Hepatic stellate cell (primary cell): ENCODE results near the gene ORAI1.
"Not testable (repeated sequence)": the region's sequence is repeated elsewhere in the genome, so short reads cannot be mapped to it uniquely, and the experiment has no call there.

ENCODE experiments used
- DNase-seq: peaks from one replicate; pipeline ENCODE4 v3.0.0; 2011; ENCODE audit warnings: low spot score

Gene ORAI1

DNA sequence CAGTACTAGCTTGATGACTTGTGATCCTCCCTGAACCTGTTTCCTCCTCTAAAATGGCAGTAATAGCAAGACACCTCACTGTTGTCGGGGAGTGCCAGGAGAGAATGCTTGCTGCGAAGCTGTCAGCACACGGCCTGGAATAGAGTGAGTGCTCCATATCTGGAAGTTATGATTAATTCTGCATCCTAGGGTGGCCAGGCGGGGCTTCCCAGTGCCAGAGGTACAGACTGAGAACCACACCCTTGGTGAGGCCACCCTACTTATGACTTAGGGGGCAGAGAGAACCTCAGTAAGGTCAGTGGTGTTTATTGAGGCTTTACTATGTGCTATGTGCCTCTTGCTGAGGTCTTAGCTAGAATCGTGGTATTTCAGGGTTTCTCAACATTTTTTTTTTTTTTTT lies 23.0 kb downstream of the ORAI1 start:
- DNase-seq: no peak

DNA sequence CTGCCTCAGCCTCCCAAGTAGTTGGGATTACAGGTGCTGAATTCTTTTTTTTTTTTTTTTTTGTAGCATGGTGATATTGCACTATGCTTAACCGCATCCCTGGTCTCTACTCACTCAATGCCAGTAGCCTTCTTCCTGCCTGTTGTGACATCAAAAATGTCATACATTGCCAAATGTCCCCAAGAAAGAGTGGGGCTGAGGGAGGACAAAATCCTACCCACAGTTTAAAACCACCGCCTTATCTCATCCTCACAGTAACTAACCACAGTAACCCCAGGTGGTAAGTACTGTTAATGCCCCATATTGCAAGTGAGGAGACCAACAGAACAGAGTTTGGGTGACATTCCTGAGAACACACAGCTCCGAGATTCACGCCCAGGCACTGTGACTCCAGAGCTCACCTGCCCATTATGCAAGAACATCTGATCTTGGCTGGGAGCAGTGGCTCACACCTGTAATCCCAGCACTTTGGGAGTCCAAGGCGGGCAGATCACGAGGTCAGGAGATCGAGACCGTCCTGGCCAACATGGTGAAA lies 23.6 kb downstream of the ORAI1 start:
- DNase-seq: no peak

DNA sequence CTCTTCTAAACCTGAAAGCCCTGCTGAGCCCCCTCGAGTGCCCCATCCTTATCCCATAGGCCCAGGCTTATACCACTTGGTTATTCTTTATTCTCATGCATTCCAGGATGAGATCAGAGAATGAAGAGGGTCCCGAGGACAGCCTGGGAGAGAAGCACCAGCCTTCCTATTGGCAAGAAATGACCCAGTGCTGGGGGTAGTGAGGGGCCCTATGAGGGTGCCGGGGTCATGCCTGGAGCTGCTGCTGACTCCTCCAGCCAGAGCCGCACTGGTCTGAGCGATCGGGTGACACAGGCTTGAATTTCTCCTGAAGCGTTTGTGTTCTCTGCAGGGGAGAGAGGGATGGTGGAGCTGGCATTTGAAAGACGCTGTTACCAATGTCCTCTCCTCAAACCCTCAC lies 25.0 kb downstream of the ORAI1 start:
- no peak for DNase-seq

DNA sequence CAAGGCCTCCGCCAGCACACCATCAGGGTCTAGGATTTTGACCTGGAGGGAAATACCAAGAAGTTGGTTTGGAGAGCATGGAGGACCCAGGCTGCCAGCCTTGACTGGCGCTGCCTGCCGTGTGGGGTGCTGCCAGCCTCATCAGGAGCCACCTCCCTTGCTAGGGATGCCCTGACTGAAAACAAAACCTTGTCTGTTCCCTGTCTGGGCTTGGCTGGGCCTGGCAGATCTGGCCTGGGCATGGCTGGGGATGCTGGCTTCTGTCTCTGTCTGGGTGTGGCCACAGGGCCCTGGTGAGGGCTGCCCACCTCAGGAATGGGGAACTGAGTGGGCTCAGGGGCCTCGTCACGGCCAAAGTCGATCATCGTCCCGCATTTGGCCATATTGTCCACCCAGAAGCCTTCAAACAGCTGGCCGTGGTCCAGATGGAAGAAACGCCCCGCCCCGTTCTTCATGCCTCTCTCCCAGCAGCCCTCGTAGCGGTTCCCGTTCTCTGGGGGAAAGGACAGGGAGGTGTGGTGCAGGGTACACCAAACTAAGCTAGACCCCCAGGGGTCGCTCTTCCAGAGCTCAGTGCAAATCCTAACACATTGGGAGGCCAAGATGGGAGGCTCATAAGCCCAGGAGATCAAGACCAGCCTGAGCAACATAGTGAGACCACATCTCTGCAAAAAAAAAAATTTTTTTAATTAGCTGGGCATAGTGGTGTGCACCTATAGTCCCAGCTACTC lies 26.6 kb downstream of the ORAI1 start:
- DNase-seq: no peak

DNA sequence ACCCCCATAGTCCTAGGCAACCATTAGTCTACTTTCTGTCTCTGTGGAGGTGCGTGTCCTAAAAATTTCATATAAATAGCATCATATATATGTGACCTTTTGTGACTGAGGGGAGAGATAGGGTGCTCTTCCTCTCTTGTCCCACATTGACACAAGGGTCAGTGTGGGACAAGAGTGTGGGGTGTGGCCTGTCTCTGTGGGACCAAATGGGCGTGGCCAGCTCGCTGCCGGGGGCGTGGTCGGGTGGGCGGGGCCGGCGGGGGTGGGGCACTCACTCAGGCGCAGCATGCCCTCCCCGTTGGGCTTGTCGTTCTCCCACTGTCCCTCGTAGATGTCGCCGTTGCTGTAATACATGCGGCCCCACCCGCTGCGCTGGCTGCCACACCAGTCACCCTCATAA lies 27.7 kb downstream of the ORAI1 start:
- no peak for DNase-seq

DNA sequence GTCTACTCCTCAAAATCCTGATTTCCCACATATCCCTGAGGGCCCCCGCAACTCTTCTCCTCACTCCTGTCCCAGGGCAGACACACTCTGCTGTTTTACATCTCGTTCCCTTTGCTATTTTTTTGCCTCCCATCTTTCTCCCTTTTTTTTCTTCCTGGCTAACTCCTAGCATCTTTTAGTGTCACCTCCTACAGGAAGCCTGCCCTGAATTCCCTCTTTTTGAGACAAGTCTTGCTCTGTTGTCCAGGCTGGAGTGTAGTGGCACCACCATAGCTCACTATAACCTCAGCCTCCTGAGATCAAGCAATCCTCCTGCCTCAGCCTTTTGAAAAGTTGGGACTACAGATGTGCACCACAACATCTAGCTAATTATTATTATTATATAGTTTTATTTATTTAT lies 29.8 kb downstream of the ORAI1 start:
- no peak for DNase-seq

DNA sequence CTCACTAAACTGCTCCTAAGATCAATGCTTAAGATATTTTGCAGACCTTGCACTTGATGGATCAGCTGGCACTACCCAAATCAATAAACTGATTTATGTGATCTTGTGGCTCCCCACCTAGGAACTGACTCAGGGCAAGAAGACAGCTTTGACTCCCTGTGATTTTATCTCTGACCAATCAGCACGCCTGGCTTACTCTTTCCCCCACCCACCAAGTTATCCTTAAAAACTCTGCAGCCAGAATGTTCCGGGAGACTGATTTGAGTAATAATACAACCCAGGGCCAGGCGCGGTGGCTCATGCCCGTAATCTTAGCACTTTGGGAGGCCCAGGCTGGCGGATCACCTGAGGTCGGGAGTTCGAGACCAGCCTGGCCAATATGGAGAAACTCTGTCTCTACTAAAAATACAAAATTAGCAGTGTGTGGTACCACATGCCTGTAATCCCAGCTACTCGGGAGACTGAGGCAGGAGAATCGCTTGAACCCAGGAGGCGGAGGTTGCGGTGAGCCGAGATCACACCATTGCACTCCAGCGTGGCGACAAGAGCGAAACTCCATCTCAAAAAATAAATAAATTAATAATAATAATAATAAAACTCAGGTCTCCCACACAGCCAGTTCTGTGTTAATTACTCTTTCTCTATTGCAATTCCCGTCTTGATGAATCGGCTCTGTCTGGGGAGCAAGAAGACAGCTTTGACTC lies 31.1 kb downstream of the ORAI1 start:
- DNase-seq: no peak

DNA sequence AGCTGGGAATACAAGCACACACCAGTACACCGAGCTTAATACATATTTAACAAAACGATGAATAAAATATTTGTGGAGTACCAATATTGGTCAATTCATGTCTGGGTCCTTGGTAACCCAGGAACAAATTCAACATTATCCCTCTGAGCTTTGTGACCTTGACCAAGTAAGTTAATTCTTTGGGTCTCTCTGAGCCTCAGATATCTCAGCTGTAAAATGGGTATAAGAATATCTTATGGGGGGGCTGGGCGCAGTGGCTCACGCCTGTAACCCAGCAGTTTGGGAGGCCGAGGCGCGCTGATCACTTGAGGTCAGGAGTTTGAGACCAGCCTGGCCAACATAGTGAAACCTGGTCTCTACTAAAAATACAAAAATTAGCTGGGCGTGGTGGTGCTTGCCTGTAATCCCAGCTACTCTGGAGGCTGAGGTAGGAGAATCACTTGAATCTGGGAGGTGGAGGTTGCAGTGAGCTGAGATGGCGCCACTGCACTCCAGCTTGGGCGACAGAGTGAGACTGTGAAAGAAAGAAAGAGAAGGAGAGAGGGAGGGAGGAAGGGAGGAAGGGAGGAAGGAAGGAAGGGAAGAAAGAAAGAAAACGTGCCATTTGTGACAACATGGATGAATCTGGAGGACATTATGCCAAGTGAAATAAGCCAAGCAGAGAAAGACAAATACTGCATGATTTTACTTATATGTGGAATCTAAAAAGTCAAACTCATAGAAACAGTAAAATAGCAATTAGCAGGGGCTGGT lies 35.2 kb downstream of the ORAI1 start:
- DNase-seq: not testable (repeated sequence)

DNA sequence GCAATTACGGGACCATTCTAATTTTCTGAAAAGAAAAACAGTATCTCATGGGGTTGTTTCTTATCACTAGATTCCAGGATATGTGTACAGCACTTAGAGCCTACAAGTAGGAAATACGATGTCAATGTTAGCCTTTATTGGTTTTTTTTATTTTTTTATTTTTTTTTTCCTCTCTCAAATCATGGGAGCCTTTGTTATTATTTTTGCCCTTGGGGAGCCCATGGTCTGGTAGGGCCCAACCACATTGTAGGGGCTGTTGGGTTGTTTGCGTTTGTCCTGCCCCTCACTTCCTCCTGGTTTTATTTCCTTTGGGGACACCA lies 37.2 kb downstream of the ORAI1 start:
- DNase-seq: no peak

DNA sequence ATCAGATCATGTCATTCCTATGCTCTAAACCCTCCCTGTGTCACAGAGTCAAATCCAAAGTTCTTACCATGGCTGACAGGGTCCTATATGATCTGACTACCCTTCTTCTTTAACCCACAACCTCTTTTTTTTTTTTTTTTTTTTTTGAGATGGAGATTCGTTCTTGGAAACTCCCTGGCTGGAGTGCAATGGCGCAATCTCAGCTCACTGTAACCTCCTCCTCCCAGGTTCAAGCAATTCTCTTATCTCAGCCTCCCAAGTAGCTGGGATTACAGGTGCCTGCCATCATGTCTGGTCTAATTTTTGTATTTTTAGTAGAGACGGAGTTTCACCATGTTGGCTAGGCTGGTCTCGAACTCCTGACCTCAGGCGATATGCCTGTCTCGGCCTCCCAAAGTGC lies 40.5 kb downstream of the ORAI1 start:
- not testable (repeated sequence) for DNase-seq

DNA sequence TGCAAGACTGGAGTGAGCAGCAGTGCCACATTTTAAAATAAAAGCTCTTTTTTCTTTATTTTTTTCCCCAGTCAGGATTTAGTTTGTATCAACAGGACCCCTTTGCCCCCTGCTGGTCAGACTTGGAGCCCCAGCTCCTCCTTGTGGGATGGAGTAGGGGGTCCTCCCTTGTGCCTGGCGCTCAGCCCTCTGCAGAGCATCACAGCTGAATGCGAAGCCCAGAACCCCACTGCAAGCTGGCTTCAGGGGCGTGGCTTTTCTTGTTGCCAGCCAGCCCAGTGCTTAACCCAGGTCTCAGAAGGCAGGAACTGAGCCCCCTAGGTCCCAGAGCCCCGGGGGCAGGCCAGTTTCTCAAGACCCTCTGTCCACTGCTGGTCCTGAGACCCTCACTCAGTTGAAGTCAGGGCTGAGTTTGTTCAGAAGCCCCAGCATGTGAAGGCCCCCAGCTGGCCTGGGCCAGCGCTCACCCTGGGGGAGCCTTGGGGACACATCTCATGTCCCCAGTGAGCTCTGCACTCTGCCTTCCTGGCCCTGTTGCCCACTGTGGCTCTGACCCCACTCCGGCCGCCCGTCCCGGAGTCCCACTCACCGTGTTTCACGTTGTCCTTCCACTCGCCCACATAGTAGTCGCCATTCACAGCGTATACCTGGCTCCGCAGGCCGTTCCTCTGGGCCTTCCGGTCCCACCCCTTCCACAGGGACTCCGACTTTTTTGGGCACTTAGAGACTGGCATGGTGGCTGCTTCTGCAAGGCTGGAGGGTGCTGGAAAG lies 42.6 kb downstream of the ORAI1 start:
- DNase-seq: peak; percentile 46

DNA sequence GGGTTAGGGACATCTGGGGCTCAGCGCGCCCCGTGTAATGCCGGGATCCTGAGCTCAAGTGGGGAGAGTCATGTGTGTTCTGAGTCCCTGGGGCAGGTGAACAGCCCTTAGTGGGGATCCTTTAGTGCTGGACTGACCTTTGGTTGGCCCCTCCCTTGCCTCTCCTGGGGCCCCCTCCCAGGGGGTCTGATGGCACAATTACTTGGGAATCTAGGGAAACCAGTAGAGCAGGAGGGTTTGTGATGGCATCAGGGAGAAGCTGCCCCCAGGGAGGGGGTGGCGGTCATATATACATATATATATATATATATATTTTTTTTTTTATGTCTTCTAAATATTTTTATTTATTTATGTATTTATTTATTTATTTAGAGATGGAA lies 43.2 kb downstream of the ORAI1 start, which contains the start of gene MORN3:
TSS of gene MORN3 (minus strand) at position 134 of the 380 bp plus-strand sequence. CDS start 171 bp downstream, outside the sequence.
- no peak for DNase-seq

DNA sequence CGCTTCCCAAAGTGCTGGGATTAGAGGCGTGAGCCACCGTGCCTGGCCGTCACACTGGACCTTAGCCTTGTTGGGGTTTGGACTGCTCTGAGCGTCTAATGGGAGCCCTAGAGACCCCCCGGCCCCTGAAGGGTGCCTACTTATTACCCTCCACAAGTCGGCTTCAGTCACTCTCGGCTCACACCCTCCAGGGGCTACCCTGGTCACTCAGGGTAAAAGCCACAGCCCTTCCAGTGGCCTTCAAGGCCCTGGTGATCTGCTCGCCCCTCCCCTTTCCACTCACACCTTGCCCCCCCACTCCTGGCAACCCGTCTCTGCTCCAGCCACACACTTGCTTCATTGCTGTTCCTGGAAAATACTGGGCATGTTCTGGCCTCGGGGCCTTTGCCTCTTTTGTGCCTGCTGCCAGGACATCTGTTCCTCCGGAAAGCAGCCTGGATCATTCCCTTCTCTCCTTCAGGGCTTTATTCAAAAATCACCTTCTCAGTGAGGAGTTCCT lies 46.7 kb downstream of the ORAI1 start:
- DNase-seq: no peak

DNA sequence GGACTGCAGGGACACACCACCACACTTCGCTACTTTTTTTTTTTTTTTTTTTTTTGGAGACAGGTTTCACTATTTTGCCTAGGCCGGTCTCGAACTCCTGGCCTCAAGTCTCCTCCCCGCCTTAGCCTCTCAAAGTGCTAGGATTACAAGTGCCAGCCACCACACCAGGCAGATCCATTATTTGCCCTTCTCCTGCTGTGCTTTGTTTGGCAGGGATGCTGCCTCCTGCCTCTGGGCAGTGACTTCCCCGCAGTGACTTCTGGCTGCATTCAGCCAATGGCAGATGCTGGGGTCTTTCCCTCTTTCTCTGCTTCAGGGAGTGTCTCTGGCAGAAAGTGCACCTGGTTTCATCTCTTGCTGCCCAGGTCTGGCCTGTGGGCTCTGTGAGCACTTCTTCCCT lies 49.9 kb downstream of the ORAI1 start:
- no peak for DNase-seq

DNA sequence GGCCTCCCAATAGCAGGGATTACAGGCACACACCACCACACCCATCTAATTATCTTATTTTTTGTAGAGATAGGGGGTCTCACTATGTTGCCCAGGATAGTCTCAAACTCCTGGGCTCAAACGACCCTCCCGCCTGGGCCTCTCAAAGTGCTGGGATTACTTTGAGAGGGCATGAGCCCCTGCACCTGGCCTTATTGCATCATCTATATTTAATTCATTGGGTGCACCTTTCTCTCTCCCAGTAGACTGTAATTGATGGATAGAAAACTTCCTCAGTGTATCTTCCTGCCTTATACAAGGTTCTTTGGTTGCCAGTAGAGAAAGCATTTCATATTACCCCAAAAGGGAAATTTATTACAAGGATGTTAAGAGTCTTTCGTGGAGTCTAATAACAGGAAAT lies 52.0 kb downstream of the ORAI1 start:
- DNase-seq: no peak

DNA sequence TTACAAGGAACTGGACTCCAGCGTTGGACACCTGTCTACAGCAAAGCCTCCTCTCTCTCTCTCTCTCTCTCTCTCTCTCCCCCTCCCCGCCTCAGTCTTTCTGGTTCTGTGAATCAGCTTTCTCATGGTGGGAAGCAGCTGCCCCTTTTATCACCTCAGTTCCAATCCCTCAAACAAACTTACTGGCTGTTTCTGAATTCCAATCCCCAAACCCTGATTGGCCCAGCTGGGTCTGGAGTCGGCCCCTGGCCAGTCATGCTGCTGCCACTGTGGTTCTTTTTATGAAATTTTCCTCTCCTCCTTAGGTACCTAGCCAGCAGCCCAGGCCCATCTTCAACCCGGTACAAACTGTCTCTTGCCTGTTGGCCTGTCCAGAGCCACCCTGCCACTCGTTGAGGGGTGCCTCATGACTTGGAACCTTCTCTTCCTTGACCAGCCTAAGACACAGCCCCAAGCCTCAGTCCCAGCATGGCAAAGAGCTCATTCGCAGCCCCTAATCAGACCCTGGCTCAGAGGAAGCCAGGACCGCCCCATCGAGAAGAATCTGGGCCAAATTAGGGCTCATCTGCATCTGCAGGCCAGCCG lies 52.5 kb downstream of the ORAI1 start:
- no peak for DNase-seq

DNA sequence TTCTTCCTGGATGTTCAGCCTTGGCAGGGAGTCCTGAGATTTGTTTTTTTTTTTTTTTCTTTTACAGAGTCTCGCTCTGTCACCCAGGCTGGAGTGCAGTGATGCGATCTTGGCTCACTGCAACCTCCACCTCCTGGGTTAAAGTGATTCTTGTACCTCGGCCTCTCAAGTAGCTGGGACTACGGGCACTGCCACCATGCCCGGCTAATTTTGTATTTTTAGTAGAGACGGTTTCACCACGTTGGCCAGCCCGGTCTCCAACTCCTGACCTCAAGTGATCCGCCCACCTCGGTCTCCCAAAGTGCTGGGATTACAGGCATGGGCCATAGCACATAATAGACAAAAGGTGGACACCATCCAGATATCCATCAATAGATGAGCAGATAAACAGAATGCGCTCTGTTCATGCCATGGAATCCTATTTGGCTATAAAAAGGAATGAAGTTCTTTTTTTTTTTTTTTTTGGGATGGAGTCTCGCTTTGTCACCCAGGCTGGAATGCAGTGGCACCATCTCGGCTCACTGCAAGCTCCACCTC lies 53.4 kb downstream of the ORAI1 start:
- DNase-seq: not testable (repeated sequence)

DNA sequence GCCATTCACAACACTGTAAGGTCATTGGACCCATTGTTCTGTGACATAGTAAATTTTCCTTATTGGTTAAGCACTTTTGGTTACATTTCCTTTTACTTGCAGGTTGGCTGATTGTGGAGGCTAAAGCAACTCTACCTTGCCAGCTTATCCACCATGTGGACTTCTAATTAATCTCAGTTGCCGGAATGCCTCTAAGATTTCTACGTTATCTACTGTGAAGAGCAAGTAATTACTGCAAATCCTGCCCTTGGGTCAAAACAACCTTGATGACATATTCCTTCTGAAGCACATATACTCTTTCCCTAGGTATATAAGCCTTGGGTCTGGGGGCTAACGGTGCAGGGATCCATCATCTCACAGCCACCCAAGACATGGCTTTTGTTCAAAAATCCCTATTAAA lies 62.6 kb downstream of the ORAI1 start:
- no peak for DNase-seq

DNA sequence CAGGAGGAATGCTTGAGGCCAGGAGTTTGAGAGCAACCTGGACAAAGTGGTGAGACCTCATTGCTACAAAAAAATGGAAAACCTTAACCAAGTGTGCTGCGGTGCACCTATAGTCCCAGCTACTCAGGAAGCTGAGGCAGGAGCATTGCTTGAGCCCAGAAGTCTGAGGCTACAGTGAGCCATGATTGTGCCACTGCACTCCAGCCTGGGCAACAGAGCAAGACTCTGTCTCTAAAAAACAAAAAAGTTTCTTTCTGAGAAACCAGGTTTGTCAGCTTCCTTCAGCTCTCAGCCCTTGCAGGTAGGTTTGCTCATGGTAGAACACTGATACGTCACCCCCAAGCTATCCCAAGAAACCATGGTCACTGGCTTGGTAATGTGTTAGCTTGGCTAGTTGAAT lies 63.1 kb downstream of the ORAI1 start:
- DNase-seq: no peak
